Measurements from ENCODE around the gene RBM27. TPM values are rescaled to one million over a fixed set of nuclear protein-coding genes. Genes with fewer than 3 reads are reported as not detected.

The RBM27 gene
- polyA plus RNA-seq, 1 donor (not counting 4 experiments of a cell fraction or from before 2014, with no cell fraction given) = 18.3 TPM

GRCh38 chr5:146205499-146206202 lies 2.2 kb downstream of the RBM27 start:
- dilution Hi-C loops (cut with MboI; ENCODE audit: extremely low pct_ligation_motif_present, low sequenced_read_pairs) = no loop called here
- peak overlapping the region in 1 of 3 experiments; percentile 93 for H3K4me3 ChIP-seq (ENCODE audit: control insufficient read depth in 2 of 3, extremely low read depth in 1 of 3, insufficient read depth in 2 of 3, low read depth in 1 of 3, low read length in 3 of 3)

GRCh38 chr5:146206257-146206656 lies 2.9 kb downstream of the RBM27 start:
- FAIRE-seq = no peak
- Histone ChIP-seq H3K4me2 (ENCODE audit: control insufficient read depth, extremely low read depth, insufficient read depth, low read depth, low read length) (no peak overlapping the region), H3K9ac (ENCODE audit: control insufficient read depth, extremely low read depth, insufficient read depth, low read length) (no peak overlapping the region), H3K9me3 (ENCODE audit: control insufficient read depth, low read depth, low read length) (no peaks in the 10 kb centered on the region), H3K4me3 (ENCODE audit: control insufficient read depth in 2 of 3, extremely low read depth in 1 of 3, insufficient read depth in 2 of 3, low read depth in 1 of 3, low read length in 3 of 3) (no peak overlapping the region), H2AFZ (ENCODE audit: control insufficient read depth, low read length) (no peak overlapping the region), H3K27me3 (ENCODE audit: control insufficient read depth, extremely low read depth, insufficient read depth, low read length) (no peaks in the 10 kb centered on the region), H3K36me3 (ENCODE audit: control insufficient read depth in 2 of 2, extremely low read depth in 1 of 2, insufficient read depth in 2 of 2, low read length in 2 of 2) (no peaks in the 10 kb centered on the region), H4K20me1 (ENCODE audit: control insufficient read depth, extremely low read depth, insufficient read depth, low read length) (peaks cover 3% of the 10 kb centered on the region), H3K9me1 (ENCODE audit: control insufficient read depth, extremely low read depth, insufficient read depth, low read length) (no peaks in the 10 kb centered on the region), H3K79me2 (ENCODE audit: control insufficient read depth, insufficient read depth, low read length) (peaks cover 74% of the 10 kb centered on the region), H3K4me1 (ENCODE audit: control insufficient read depth, extremely low read depth, insufficient read depth, low read length) (peaks cover 15% of the 10 kb centered on the region), H3K27ac (ENCODE audit: control insufficient read depth, insufficient read depth, low read length) (no peak overlapping the region)
- dilution Hi-C loops (cut with MboI; ENCODE audit: extremely low pct_ligation_motif_present, low sequenced_read_pairs) = no loop called here
- no peak for DNase-seq (ENCODE audit: low read depth, low spot score)
- TF ChIP-seq EZH2 (IDR thresholded peaks at IDR 0.05; ENCODE audit: low read length) (no peak), CTCF (optimal IDR thresholded peaks at IDR 0.05 in 1 of 3, IDR thresholded peaks at IDR 0.05 in 1 of 3, conservative IDR thresholded peaks at IDR 0.05 in 1 of 3; ENCODE audit: extremely low read depth in 1 of 3, insufficient read depth in 2 of 3, low read length in 3 of 3) (no peak)

More at GRCh38 chr5:146205499-146206202, 2.2 kb downstream of the RBM27 start:
- H2AFZ ChIP-seq (ENCODE audit: control insufficient read depth, low read length) = no peak overlapping the region
- H3K9me1 ChIP-seq (ENCODE audit: control insufficient read depth, extremely low read depth, insufficient read depth, low read length) = no peaks in the 10 kb centered on the region
- H3K4me2 ChIP-seq (ENCODE audit: control insufficient read depth, extremely low read depth, insufficient read depth, low read depth, low read length) = peak overlapping the region; percentile 67
- H3K9ac ChIP-seq (ENCODE audit: control insufficient read depth, extremely low read depth, insufficient read depth, low read length) = no peak overlapping the region
- no peak for DNase-seq (ENCODE audit: low read depth, low spot score)
- no peaks in the 10 kb centered on the region for H3K36me3 ChIP-seq (ENCODE audit: control insufficient read depth in 2 of 2, extremely low read depth in 1 of 2, insufficient read depth in 2 of 2, low read length in 2 of 2)
- H3K9me3 ChIP-seq (ENCODE audit: control insufficient read depth, low read depth, low read length) = no peaks in the 10 kb centered on the region
- peaks cover 3% of the 10 kb centered on the region for H4K20me1 ChIP-seq (ENCODE audit: control insufficient read depth, extremely low read depth, insufficient read depth, low read length)
- FAIRE-seq = no peak
- TF ChIP-seq EZH2 (IDR thresholded peaks at IDR 0.05; ENCODE audit: low read length) (no peak), CTCF (optimal IDR thresholded peaks at IDR 0.05 in 1 of 3, IDR thresholded peaks at IDR 0.05 in 1 of 3, conservative IDR thresholded peaks at IDR 0.05 in 1 of 3; ENCODE audit: extremely low read depth in 1 of 3, insufficient read depth in 2 of 3, low read length in 3 of 3) (no peak)
- H3K79me2 ChIP-seq (ENCODE audit: control insufficient read depth, insufficient read depth, low read length) = peaks cover 68% of the 10 kb centered on the region
- H3K27me3 ChIP-seq (ENCODE audit: control insufficient read depth, extremely low read depth, insufficient read depth, low read length) = no peaks in the 10 kb centered on the region
- H3K27ac ChIP-seq (ENCODE audit: control insufficient read depth, insufficient read depth, low read length) = no peak overlapping the region
- H3K4me1 ChIP-seq (ENCODE audit: control insufficient read depth, extremely low read depth, insufficient read depth, low read length) = peaks cover 15% of the 10 kb centered on the region
